PC-9 (cell line): ENCODE measurements around the gene PRDM10.

ENCODE experiments used
- EZH2 ChIP-seq: fragments of 200-600 bp; sonication (generic); IDR thresholded peaks from 2 replicates; pipeline ENCODE4 v1.8.0; 2017; ENCODE audit warnings: antibody characterized with exemption, low read depth
- TF ChIP-seq, protein P1 (sequence below): fragments of 200-600 bp; sonication (generic); conservative IDR thresholded peaks from 2 replicates; pipeline ENCODE4 v1.6.1; 2017; ENCODE audit warnings: mixed run types, antibody characterized with exemption, mild to moderate bottlenecking, moderate library complexity

DNA sequence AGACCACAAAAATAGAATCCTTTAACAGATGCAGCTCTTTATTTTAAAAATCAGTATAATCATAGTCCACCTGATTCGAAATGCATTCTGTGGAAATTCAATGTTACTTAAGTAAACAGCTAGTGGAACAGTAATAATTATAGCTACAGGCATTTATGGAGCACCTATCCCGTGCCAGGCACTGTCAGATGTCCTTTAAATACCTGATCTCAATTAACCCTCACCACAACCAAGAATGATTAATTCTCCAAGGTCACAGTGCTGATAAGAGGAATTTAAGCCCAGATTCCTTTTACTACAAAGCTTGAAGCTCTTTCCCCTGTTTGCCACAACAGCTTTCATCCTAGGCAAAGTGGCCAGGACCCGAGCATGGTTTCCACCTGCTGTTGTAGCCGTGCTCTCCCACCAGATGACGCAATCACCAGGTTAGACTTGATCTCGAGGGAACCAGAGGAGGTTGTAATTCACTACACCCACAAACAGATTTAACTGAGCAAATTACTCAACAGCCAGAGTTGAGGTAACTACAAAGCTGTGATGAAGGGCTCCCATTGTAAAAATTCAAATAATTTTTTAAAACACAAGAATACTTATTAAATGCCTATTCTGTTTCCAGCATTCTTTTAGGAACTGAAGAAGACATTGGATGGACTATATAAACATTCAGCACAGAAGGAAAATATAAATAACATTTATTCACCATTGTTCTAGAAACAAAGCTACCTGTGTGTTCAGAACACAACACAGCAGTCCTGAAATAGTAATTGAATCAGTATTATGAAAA lies 10.3 kb downstream of the PRDM10 start:
- TF ChIP-seq, protein P1, sequence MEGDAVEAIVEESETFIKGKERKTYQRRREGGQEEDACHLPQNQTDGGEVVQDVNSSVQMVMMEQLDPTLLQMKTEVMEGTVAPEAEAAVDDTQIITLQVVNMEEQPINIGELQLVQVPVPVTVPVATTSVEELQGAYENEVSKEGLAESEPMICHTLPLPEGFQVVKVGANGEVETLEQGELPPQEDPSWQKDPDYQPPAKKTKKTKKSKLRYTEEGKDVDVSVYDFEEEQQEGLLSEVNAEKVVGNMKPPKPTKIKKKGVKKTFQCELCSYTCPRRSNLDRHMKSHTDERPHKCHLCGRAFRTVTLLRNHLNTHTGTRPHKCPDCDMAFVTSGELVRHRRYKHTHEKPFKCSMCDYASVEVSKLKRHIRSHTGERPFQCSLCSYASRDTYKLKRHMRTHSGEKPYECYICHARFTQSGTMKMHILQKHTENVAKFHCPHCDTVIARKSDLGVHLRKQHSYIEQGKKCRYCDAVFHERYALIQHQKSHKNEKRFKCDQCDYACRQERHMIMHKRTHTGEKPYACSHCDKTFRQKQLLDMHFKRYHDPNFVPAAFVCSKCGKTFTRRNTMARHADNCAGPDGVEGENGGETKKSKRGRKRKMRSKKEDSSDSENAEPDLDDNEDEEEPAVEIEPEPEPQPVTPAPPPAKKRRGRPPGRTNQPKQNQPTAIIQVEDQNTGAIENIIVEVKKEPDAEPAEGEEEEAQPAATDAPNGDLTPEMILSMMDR, result no peak
- TF ChIP-seq EZH2, result no peak
